ENCODE measurements around the gene CFAP299.

CFAP299 gene

GRCh38 chr4:80948141-80948540 lies 612.6 kb downstream of the CFAP299 start:
- Histone ChIP-seq H3K14ac (ENCODE audit: low read length) (no peak overlapping the region), H3K18ac (ENCODE audit: low read length) (no peak overlapping the region), H3K4me3 (ENCODE audit: low read length in 2 of 2) (no peak overlapping the region), H3K27me3 (ENCODE audit: control insufficient read depth in 3 of 3, insufficient read depth in 3 of 3, low read depth in 1 of 3, low read length in 3 of 3) (no peaks in the 10 kb centered on the region), H2BK120ac (ENCODE audit: low read depth, low read length) (no peak overlapping the region), H3K4me2 (ENCODE audit: insufficient read depth, low read length, poor library complexity, severe bottlenecking) (no peak overlapping the region), H3K36me3 (replicated peaks in 1 of 2; ENCODE audit: control insufficient read depth in 2 of 2, insufficient read depth in 2 of 2, low read length in 2 of 2) (no peaks in the 10 kb centered on the region), H2AFZ (ENCODE audit: low read length) (no peak overlapping the region), H3K4ac (ENCODE audit: low read length) (no peak overlapping the region), H4K8ac (ENCODE audit: low read depth, low read length) (no peak overlapping the region), H3K9me3 (replicated peaks in 1 of 2; ENCODE audit: control insufficient read depth in 2 of 2, insufficient read depth in 1 of 2, low read depth in 1 of 2, low read length in 2 of 2) (no peaks in the 10 kb centered on the region), H3K27ac (replicated peaks; ENCODE audit: low read length) (no peak overlapping the region), H4K91ac (ENCODE audit: low read depth, low read length, poor library complexity) (no peak overlapping the region), H2BK12ac (ENCODE audit: low read length) (no peak overlapping the region), H2BK15ac (ENCODE audit: low read length) (no peak overlapping the region), H2AK5ac (ENCODE audit: low read depth, low read length) (no peak overlapping the region), H3K79me1 (ENCODE audit: low read depth, low read length) (no peaks in the 10 kb centered on the region), H3K9ac (ENCODE audit: low read depth, low read length, poor library complexity) (no peak overlapping the region), H3K23ac (ENCODE audit: low read depth, low read length, poor library complexity) (no peak overlapping the region), H2BK5ac (ENCODE audit: low read length) (no peak overlapping the region), H3K4me1 (ENCODE audit: control insufficient read depth in 2 of 2, insufficient read depth in 1 of 2, low read depth in 1 of 2, low read length in 2 of 2) (no peaks in the 10 kb centered on the region)
- DNase-seq (ENCODE audit: low spot score), result no peak
- WGBS, 2 donors (ENCODE audit: extremely low coverage in 2 of 2, insufficient read length in 2 of 2, insufficient replicate concordance in 1 of 2), result no CpG with 5 or more reads among the region's 1 CpG

GRCh38 chr4:80948995-80949394 lies 613.5 kb downstream of the CFAP299 start:
- H2AK5ac ChIP-seq (ENCODE audit: low read depth, low read length), result no peak overlapping the region
- H3K18ac ChIP-seq (ENCODE audit: low read length), result no peak overlapping the region
- H3K27ac ChIP-seq (replicated peaks; ENCODE audit: low read length), result no peak overlapping the region
- no peak overlapping the region for H3K4me2 ChIP-seq (ENCODE audit: insufficient read depth, low read length, poor library complexity, severe bottlenecking)
- no peak overlapping the region for H2BK12ac ChIP-seq (ENCODE audit: low read length)
- H4K91ac ChIP-seq (ENCODE audit: low read depth, low read length, poor library complexity), result no peak overlapping the region
- no peaks in the 10 kb centered on the region for H3K4me1 ChIP-seq (ENCODE audit: control insufficient read depth in 2 of 2, insufficient read depth in 1 of 2, low read depth in 1 of 2, low read length in 2 of 2)
- H3K4me3 ChIP-seq (ENCODE audit: low read length in 2 of 2), result no peak overlapping the region
- H3K9ac ChIP-seq (ENCODE audit: low read depth, low read length, poor library complexity), result no peak overlapping the region
- H2BK120ac ChIP-seq (ENCODE audit: low read depth, low read length), result no peak overlapping the region
- no peak overlapping the region for H3K23ac ChIP-seq (ENCODE audit: low read depth, low read length, poor library complexity)
- no peak overlapping the region for H2BK5ac ChIP-seq (ENCODE audit: low read length)
- no peaks in the 10 kb centered on the region for H3K36me3 ChIP-seq (replicated peaks in 1 of 2; ENCODE audit: control insufficient read depth in 2 of 2, insufficient read depth in 2 of 2, low read length in 2 of 2)
- no peak overlapping the region for H4K8ac ChIP-seq (ENCODE audit: low read depth, low read length)
- no peak overlapping the region for H3K4ac ChIP-seq (ENCODE audit: low read length)
- H2AFZ ChIP-seq (ENCODE audit: low read length), result no peak overlapping the region
- H3K9me3 ChIP-seq (replicated peaks in 1 of 2; ENCODE audit: control insufficient read depth in 2 of 2, insufficient read depth in 1 of 2, low read depth in 1 of 2, low read length in 2 of 2), result no peaks in the 10 kb centered on the region
- no peaks in the 10 kb centered on the region for H3K27me3 ChIP-seq (ENCODE audit: control insufficient read depth in 3 of 3, insufficient read depth in 3 of 3, low read depth in 1 of 3, low read length in 3 of 3)
- no peak for DNase-seq (ENCODE audit: low spot score)
- no peaks in the 10 kb centered on the region for H3K79me1 ChIP-seq (ENCODE audit: low read depth, low read length)
- no peak overlapping the region for H3K14ac ChIP-seq (ENCODE audit: low read length)
- H2BK15ac ChIP-seq (ENCODE audit: low read length), result no peak overlapping the region

DNA sequence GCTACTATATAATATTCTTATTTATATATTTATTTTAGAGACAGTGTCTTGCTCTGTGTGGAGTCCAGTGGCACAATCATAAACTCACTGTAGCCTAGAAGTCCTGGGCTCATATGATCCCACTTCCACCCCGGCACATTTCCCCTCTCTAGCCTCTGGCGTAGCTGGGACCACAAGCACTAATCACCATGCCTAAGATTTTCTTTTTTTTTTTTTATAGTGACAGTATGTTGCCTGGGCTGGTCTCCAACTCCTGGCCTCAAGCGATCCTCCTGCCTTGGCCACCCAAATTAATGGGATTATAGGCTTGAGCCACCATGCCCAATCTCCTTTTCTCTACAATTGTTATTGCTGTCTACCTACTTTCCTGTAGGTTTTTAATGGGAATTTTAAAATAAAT lies 620.9 kb downstream of the CFAP299 start:
- no peaks in the 10 kb centered on the region for H3K27me3 ChIP-seq (ENCODE audit: control insufficient read depth in 3 of 3, insufficient read depth in 3 of 3, low read depth in 1 of 3, low read length in 3 of 3)
- H3K4ac ChIP-seq (ENCODE audit: low read length), result no peak overlapping the region
- H3K18ac ChIP-seq (ENCODE audit: low read length), result no peak overlapping the region
- H3K9me3 ChIP-seq (replicated peaks in 1 of 2; ENCODE audit: control insufficient read depth in 2 of 2, insufficient read depth in 1 of 2, low read depth in 1 of 2, low read length in 2 of 2), result no peaks in the 10 kb centered on the region
- H4K91ac ChIP-seq (ENCODE audit: low read depth, low read length, poor library complexity), result no peak overlapping the region
- no peak overlapping the region for H3K4me2 ChIP-seq (ENCODE audit: insufficient read depth, low read length, poor library complexity, severe bottlenecking)
- no peaks in the 10 kb centered on the region for H3K4me1 ChIP-seq (ENCODE audit: control insufficient read depth in 2 of 2, insufficient read depth in 1 of 2, low read depth in 1 of 2, low read length in 2 of 2)
- no peak overlapping the region for H2AK5ac ChIP-seq (ENCODE audit: low read depth, low read length)
- no peak overlapping the region for H3K23ac ChIP-seq (ENCODE audit: low read depth, low read length, poor library complexity)
- H2AFZ ChIP-seq (ENCODE audit: low read length), result no peak overlapping the region
- no CpG with 5 or more reads among the region's 3 CpGs for WGBS, 2 donors (ENCODE audit: extremely low coverage in 2 of 2, insufficient read length in 2 of 2, insufficient replicate concordance in 1 of 2)
- H3K79me1 ChIP-seq (ENCODE audit: low read depth, low read length), result no peaks in the 10 kb centered on the region
- no peak overlapping the region for H4K8ac ChIP-seq (ENCODE audit: low read depth, low read length)
- H3K14ac ChIP-seq (ENCODE audit: low read length), result no peak overlapping the region
- no peak overlapping the region for H2BK12ac ChIP-seq (ENCODE audit: low read length)
- no peak overlapping the region for H2BK5ac ChIP-seq (ENCODE audit: low read length)
- no peak overlapping the region for H2BK15ac ChIP-seq (ENCODE audit: low read length)
- H3K4me3 ChIP-seq (ENCODE audit: low read length in 2 of 2), result no peak overlapping the region
- H2BK120ac ChIP-seq (ENCODE audit: low read depth, low read length), result no peak overlapping the region
- H3K27ac ChIP-seq (replicated peaks; ENCODE audit: low read length), result no peak overlapping the region
- H3K36me3 ChIP-seq (replicated peaks in 1 of 2; ENCODE audit: control insufficient read depth in 2 of 2, insufficient read depth in 2 of 2, low read length in 2 of 2), result no peaks in the 10 kb centered on the region
- H3K9ac ChIP-seq (ENCODE audit: low read depth, low read length, poor library complexity), result no peak overlapping the region
- DNase-seq (ENCODE audit: low spot score), result no peak

DNA sequence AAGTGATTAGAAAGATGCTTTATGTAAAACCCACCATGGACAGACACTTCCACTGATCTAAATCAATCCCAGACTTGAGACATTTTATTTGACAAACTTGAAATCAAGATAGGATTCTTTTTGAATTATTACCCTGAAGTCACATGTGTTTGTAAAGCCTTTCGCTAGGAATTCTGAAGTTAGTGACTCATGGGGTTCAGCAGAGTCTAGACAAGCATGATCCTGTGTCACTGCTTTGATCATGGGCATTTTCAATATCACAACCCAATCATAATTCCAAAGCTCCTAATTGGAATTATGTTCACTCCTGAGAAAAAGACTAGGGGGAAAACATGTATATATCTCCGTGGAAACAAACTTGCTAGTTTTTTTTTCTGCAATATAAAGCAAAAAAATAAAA lies 627.5 kb downstream of the CFAP299 start:
- DNase-seq (ENCODE audit: low spot score), result no peak
- no peak overlapping the region for H2AK5ac ChIP-seq (ENCODE audit: low read depth, low read length)
- H4K91ac ChIP-seq (ENCODE audit: low read depth, low read length, poor library complexity), result no peak overlapping the region
- H2BK5ac ChIP-seq (ENCODE audit: low read length), result no peak overlapping the region
- H2AFZ ChIP-seq (ENCODE audit: low read length), result no peak overlapping the region
- H3K4ac ChIP-seq (ENCODE audit: low read length), result no peak overlapping the region
- H3K18ac ChIP-seq (ENCODE audit: low read length), result no peak overlapping the region
- no peak overlapping the region for H2BK12ac ChIP-seq (ENCODE audit: low read length)
- H3K4me3 ChIP-seq (ENCODE audit: low read length in 2 of 2), result no peak overlapping the region
- H4K8ac ChIP-seq (ENCODE audit: low read depth, low read length), result no peak overlapping the region
- H3K27ac ChIP-seq (replicated peaks; ENCODE audit: low read length), result no peak overlapping the region
- no peaks in the 10 kb centered on the region for H3K36me3 ChIP-seq (replicated peaks in 1 of 2; ENCODE audit: control insufficient read depth in 2 of 2, insufficient read depth in 2 of 2, low read length in 2 of 2)
- H3K23ac ChIP-seq (ENCODE audit: low read depth, low read length, poor library complexity), result no peak overlapping the region
- WGBS, 2 donors (ENCODE audit: extremely low coverage in 2 of 2, insufficient read length in 2 of 2, insufficient replicate concordance in 1 of 2), result no CpG with 5 or more reads among the region's 2 CpGs
- no peaks in the 10 kb centered on the region for H3K9me3 ChIP-seq (replicated peaks in 1 of 2; ENCODE audit: control insufficient read depth in 2 of 2, insufficient read depth in 1 of 2, low read depth in 1 of 2, low read length in 2 of 2)
- H2BK15ac ChIP-seq (ENCODE audit: low read length), result no peak overlapping the region
- H3K4me1 ChIP-seq (ENCODE audit: control insufficient read depth in 2 of 2, insufficient read depth in 1 of 2, low read depth in 1 of 2, low read length in 2 of 2), result no peaks in the 10 kb centered on the region
- H2BK120ac ChIP-seq (ENCODE audit: low read depth, low read length), result no peak overlapping the region
- H3K14ac ChIP-seq (ENCODE audit: low read length), result no peak overlapping the region
- no peaks in the 10 kb centered on the region for H3K27me3 ChIP-seq (ENCODE audit: control insufficient read depth in 3 of 3, insufficient read depth in 3 of 3, low read depth in 1 of 3, low read length in 3 of 3)
- H3K79me1 ChIP-seq (ENCODE audit: low read depth, low read length), result no peaks in the 10 kb centered on the region
- no peak overlapping the region for H3K9ac ChIP-seq (ENCODE audit: low read depth, low read length, poor library complexity)
- H3K4me2 ChIP-seq (ENCODE audit: insufficient read depth, low read length, poor library complexity, severe bottlenecking), result no peak overlapping the region

Data from neuronal stem cell (in vitro differentiated cells).